ENCODE data around the gene BNC2.

Gene BNC2

DNA sequence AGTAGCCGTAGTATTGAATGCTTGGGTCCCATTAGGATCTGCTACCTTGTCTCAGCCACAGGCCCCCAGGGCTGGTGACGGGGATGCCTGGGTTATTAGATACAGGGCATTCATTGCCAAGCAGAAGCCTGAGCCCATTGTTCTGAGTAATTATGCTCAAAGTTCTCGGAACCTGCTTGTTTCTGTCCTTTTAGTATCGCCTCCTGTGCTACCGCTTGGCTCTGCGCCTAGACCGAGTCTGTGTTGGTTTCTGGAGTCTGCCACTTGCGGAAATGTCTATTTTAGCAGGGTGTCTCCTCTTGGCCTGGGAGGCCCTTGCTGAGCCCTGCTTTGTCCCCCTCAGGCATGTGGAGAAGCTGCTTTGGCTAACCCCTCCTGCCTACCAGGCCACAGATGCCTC is 506.1 kb downstream of the BNC2 start:
- no peak for DNase-seq (ENCODE audit: low read depth)

DNA sequence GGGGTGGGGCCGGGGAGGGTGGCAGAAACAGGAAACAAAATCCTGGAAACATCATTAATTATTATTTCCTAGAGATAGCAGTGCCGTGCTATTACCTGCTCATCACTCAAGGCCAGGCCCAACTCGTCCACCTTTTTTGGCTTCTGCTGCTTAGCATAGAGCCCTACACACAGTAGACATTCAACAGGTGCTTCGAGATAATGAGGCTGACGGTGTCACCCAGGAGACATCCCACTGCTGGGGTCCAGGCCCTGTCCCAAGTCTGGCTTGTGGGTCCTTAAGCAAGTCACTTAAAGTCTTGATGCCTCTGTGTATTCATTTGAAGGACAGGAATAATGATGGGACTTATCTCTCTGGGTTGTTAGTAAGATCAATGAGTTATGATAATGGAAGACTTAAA is 506.6 kb downstream of the BNC2 start:
- DNase-seq (ENCODE audit: low read depth) = no peak

DNA sequence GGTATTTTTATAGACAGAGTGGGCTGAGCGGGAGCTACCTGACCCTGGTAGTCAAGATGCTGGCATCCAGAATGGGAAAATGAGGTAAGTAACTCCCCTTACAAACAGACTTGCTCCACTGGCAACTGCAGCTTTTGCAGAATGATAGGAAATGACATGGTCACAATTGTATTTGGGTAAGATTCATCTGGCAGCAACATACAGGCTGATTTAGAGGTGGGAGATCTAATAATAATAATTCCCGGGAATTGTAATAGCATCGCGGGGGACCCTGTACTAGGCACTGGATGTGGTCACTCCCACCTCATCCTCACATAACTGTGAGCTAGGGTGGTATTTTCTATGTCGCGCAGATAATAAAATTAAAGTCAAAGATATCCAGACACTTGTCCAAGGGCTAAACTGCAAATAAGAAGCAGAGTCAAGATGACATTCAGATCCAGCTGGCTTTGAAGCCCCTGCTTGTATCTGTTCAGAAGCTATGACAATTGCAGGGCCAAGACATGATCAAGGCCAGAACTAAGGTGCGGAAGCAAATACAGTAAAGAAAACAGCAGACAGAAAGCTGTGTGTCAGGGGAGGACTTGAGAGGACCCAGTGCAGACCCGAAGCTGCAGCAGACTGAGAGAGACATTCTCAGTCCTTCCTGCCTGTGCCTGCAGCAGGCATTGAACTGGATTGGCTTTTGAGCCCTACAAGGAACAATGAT is 507.2 kb downstream of the BNC2 start:
- DNase-seq (ENCODE audit: low read depth) = no peak

DNA sequence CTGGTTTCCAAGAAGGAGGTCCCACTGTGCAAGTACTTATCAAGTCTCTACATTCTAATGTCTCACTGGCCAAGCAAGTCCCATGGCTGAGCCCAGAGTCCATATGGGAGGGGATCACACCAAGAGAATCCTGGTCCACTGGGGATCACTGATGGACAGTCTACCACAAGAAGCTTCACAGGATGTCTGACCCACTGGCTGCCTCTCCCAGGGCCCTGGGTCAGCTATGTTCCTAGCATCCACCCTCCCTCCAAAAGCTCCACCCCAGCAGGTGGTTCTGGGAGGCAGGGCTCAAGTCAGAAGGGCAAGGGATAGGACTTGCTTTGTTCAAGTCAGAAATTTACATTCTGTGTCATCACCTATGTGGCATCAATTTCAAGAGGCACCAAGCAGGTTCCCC is 508.5 kb downstream of the BNC2 start:
- DNase-seq (ENCODE audit: low read depth) = no peak

DNA sequence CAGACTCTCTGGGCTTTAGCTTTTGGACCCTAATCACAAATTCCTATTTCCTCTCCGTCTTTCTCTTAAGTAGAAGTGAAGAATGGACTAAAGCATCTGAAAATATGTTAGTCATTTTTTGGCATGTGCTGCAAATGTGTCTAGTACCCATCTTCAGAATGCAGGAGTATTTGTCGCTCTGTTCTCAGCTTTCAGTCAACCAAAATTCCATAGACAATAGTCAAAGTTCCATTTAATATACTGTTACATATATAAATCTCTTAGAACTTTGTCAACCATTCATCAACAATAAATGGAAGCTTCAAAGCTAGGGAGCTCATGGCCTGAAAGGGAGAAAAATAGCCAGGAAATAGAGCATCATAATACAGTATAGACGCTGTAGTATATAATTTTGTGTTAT is 509.4 kb downstream of the BNC2 start:
- DNase-seq (ENCODE audit: low read depth) = peak; percentile 22

DNA sequence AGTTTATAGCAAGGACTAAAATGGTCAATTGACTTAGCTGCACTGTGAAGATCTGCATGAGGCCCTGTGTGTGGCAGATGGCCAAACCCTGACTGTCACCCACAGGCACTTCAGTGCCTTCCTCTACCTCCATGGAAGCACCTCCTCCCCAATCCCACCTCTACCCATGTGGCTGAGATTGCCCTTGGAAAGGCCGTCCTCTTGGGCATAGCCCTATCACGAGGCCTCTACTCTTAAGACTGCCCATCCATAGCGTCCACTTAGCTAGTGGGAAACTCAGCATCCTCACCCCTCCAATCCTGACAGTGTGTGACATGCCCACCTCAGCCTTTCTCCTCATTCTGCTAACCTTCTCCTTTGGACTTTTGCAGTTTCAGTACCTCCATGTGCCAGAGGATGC is 510.2 kb downstream of the BNC2 start:
- no peak for DNase-seq (ENCODE audit: low read depth)

All from HS-5 (cell line).